GM12891 (cell line): ENCODE data around the gene GPR63. TPM values are rescaled to one million over a fixed set of nuclear protein-coding genes. Genes with fewer than 3 reads are reported as not detected.
A peak's percentile ranks its signal among the peaks of the same experiment; 100 is the strongest.
"Not testable (repeated sequence)": the region's sequence is repeated elsewhere in the genome, so short reads cannot be mapped to it uniquely, and the experiment has no call there.

Experiments used
- DNase-seq: peaks from one replicate; pipeline ENCODE4 v3.0.0; 2011; ENCODE audit warnings: low spot score; ENCODE audit not compliant: insufficient read length
- FAIRE-seq: peaks from 2 replicates; lab custom pipeline; 2011; peaks lifted over from hg19 to GRCh38; lab: Jason Lieb, UNC
- PAX5 ChIP-seq: IDR thresholded peaks from 2 replicates; pipeline ENCODE4 v1.6.1; 2011; ENCODE audit warnings: low read length, moderate library complexity, mild to moderate bottlenecking; ENCODE audit not compliant: insufficient read depth, severe bottlenecking
- POLR2A ChIP-seq: IDR thresholded peaks from 2 replicates; pipeline ENCODE4 v1.6.1; 2011; ENCODE audit warnings: low read depth, low read length, control low read depth
- POLR2AphosphoS5 ChIP-seq: IDR thresholded peaks from 2 replicates; pipeline ENCODE4 v1.6.1; 2011; ENCODE audit warnings: low read depth, low read length, control low read depth
- POU2F2 ChIP-seq: IDR thresholded peaks from 2 replicates; pipeline ENCODE4 v1.6.1; 2011; ENCODE audit warnings: low read depth, mild to moderate bottlenecking, control low read depth, low read length, moderate library complexity
- SPI1 ChIP-seq: IDR thresholded peaks from 2 replicates; pipeline ENCODE4 v1.6.1; 2011; ENCODE audit warnings: low read depth, low read length, control low read depth
- TAF1 ChIP-seq: IDR thresholded peaks from 2 replicates; pipeline ENCODE4 v1.6.1; 2011; ENCODE audit warnings: low read depth, low read length, control low read depth
- polyA plus RNA-seq: library from polyadenylated mRNA; unstranded; fragments of >200 nt; gene quantifications from one replicate; pipeline ENCODE4 v1.2.1, GENCODE V29; 2012; ENCODE audit warnings: low read depth, missing spikeins, inconsistent platforms; ENCODE audit not compliant: missing spikeins

The GPR63 gene
- 1.0 TPM for polyA plus RNA-seq

DNA sequence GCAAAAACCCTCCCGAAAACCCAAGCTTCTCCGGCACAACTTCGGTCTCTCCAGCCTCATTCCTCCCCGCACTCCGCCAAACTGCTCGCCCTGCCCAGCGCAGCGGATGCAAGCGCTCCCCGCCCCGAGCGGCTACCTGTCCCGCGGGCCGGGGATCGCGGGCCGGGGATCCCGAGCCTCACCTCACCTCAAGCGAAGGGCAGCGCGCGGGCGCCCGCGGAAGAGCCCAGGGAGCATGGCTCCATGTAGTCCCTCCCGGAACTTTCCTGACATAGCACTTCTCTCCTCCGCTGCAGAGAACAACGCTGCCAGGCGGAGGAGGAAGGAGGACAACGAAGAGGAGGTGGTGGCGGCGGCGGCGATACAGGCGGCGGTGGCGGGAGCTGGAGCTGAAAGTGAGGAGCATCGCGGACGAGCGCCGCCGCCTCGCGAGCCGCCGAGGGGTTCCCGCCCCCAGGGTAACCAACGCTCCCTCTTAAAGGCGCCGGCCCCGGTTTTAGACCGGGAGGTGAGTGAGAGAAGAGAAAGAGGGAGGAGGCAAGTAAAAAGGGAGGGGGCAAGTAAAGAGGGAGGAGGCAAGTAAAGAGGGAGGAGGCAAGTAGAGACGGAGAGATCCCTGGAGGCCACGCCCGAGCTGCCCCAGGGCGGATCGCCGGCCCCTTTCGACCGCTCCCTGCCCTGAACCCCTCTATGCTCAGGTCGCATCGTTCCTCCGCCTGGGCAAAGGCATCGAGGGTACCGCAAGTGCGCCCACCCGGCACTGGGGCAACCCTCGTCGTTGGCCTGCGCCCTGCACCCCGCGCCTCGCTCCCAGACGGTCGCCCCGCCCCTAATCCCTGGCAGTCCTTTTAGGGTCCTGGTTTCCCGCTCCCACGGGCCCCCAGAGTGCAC, at the start of gene GPR63:
Gene GPR63 (minus strand): TSS at position 397 of the 891 bp plus-strand sequence. CDS start 37,746 bp downstream, outside the sequence.
- TF ChIP-seq TAF1 = peak; percentile 27; the same call in 1 of the 2 replicates
- no peak for TF ChIP-seq POU2F2
- DNase-seq (peak; percentile 86), FAIRE-seq (peak; percentile 89)

GRCh38 chr6:96886519-96886918, 49.2 kb upstream of the GPR63 start:
- TF ChIP-seq POU2F2 (no peak), POLR2AphosphoS5 (no peak)
- no peak for DNase-seq
- no peak for FAIRE-seq

- not testable (repeated sequence) for DNase-seq
- peak; percentile 77 for FAIRE-seq
Observed at GRCh38 chr6:96885187-96885631, 47.9 kb upstream of the GPR63 start.

- TF ChIP-seq TAF1 (no peak), POU2F2 (no peak), POLR2AphosphoS5 (no peak), PAX5 (no peak), SPI1 (no peak), POLR2A (no peak)
- no peak for DNase-seq
- FAIRE-seq = no peak
Observed at GRCh38 chr6:96878143-96878542, 40.9 kb upstream of the GPR63 start.

DNA sequence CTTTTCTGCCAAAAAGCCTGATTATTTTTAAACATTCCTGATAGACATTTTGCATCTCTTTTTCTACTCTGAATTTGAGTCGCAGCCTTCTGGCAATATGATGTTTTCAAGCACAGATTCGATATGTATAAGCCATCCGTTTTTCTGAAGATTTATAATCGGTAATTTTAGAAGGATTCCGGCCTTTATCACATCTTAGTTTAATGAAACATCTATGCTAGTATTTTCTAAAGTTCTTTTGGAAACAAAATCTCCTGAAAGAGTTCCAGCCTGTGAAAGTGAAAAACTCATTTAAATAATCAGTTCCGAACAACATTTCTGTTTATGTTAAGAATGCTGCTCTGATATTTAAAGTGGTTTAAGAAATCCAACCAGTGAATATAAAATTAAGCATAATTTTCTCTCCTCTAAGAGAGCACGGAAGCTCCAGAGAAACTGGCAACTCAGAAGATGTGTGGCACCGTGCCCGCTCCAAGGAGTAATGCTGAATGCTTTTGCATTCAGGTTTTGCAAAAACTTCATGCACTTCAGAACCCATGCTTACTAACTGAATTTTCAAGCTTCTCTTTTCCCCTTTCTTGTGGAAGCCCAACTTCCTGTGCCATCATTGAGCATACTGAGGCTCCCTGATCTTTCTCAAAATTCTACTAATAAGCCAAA, 39.7 kb upstream of the GPR63 start:
- DNase-seq (no peak), FAIRE-seq (no peak)
- TF ChIP-seq POLR2A (no peak), PAX5 (no peak), POLR2AphosphoS5 (no peak), POU2F2 (no peak), SPI1 (no peak), TAF1 (no peak)

DNA sequence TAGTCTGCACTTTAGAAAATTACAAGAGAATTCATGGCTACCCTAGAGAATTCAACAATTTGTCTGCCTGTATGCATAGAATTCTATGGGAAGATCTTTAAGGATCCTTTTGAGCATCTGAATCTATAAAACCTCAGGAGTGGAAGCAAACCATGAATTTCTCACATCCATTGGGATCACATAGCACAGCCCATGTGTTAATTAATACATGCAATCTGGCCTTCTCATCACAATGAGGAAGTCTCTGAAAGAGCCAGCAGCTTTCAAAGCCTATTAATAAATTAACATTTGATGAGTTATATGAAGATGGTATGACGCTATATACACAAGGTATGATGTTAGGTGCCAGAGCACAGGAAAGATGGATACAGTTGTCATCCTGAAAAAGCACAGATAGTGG, 35.7 kb upstream of the GPR63 start:
- DNase-seq (no peak), FAIRE-seq (no peak)
- no peak for TF ChIP-seq POU2F2
- no peak for TF ChIP-seq TAF1
- no peak for TF ChIP-seq POLR2A
- TF ChIP-seq SPI1 = no peak
- no peak for TF ChIP-seq PAX5
- no peak for TF ChIP-seq POLR2AphosphoS5

- DNase-seq (no peak), FAIRE-seq (no peak)
- TF ChIP-seq PAX5 = no peak
- no peak for TF ChIP-seq TAF1
- no peak for TF ChIP-seq POLR2AphosphoS5
- TF ChIP-seq POLR2A = no peak
- TF ChIP-seq SPI1 = no peak
- TF ChIP-seq POU2F2 = no peak
Observed at GRCh38 chr6:96865055-96865405, 27.8 kb upstream of the GPR63 start.

DNA sequence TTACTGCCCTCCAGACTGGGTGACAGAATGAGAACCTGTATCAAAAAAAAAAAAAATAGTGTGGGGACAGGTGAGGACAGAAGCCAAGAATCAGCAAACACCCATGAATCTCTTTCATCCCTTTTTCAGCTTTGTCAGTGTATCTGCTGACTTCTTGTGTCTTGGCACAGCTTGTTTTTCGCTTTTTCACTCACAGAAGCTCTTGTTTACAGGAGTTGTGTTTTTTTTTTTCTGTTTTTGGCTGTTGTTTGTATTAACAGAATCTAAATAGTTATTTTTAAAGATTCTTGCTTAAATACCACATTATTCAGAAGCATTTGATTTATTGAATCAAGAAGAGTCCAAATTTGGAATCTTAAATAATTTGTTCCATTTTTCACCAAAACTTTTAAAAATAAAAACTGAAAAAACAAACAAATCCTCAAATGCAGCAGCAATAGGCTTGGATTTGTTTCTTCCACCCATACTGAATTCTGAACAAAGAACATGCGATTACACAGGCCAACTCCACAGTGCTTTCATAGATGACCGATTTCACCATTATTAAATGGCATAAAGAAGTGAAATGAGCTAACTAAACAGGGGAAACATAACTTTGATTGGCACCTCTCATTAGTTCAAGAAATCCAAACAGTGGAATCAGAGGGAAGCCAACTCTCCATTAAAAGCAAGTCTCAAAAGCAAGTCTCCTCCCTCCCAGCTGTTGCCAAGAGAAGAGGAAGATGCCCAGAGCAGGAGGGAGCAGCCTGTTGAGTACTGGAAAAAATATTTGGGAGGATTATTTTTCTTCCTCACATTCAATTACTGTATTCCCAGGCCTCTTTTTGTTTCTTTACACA, 27.2 kb upstream of the GPR63 start:
- DNase-seq (no peak), FAIRE-seq (no peak)
- TF ChIP-seq TAF1 (no peak), POU2F2 (no peak), SPI1 (no peak), POLR2A (no peak), PAX5 (no peak)

DNA sequence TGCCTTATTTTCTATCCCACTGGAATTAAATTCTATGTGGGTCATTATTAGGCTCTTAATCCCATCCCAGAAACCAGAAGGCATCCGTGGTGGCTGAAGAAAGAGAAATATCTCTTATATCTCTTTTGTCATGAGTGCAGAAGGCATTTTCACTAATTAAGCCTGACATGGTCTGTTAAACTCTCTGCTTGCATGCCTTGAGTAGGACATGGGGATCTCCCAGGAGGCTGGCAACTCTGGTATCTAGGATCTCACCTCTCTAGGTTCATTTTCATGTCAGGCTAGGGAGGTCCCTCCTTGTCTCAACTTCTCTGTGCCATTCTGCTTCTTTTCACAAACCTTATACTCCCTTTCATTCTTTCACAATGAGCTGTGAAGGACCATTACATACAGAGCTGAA, 25.3 kb upstream of the GPR63 start:
- FAIRE-seq (no peak), DNase-seq (no peak)
- TF ChIP-seq POLR2AphosphoS5 (no peak), SPI1 (no peak), TAF1 (no peak), PAX5 (no peak), POU2F2 (no peak), POLR2A (no peak)

DNA sequence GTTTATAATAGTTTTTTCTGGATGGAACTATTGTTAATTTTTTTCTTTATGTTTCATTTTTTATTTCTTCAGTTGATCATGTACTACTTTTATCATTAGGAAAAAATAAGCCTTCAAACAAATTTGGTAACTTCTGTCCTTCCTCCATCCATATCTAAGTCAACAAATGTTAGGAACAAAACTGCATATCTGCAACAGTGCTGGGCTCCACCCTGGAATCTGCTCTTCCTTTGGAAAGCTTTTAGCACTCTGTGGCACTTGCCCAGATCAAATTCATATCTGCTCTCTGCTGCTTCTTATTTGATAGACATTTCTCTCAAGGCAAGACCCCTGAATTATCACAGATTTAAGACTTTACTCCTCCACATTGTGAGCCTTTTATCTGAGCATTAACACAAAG, 24.3 kb upstream of the GPR63 start:
- FAIRE-seq = no peak
- TF ChIP-seq TAF1 = no peak
- TF ChIP-seq PAX5 = no peak
- TF ChIP-seq POU2F2 = no peak
- no peak for TF ChIP-seq POLR2A
- no peak for TF ChIP-seq POLR2AphosphoS5
- no peak for TF ChIP-seq SPI1

More for the DNA sequence above, 24.3 kb upstream of the GPR63 start:
- DNase-seq = no peak
